ENCODE measurements around the gene SWI5.
"Not testable (repeated sequence)": the region's sequence is repeated elsewhere in the genome, so short reads cannot be mapped to it uniquely, and the experiment has no call there.

The SWI5 gene

GRCh38 chr9:128276008-128276573, at the start of gene SWI5:
TSS of gene SWI5 (plus strand) at chr9:128276276.
- DNase-seq = peak; percentile 75

GRCh38 chr9:128226412-128226801, 49.7 kb upstream of the SWI5 start:
- no peak for DNase-seq

- not testable (repeated sequence) for DNase-seq
These were observed 45.2 kb upstream of the SWI5 start for GRCh38 chr9:128230897-128231296.

- DNase-seq = no peak
These were observed 44.2 kb upstream of the SWI5 start for GRCh38 chr9:128231638-128232527.

GRCh38 chr9:128232528-128233428, 43.3 kb upstream of the SWI5 start:
- DNase-seq = no peak

- DNase-seq = no peak
These were observed 42.2 kb upstream of the SWI5 start for GRCh38 chr9:128233817-128234406.

GRCh38 chr9:128242124-128242523, 34.0 kb upstream of the SWI5 start:
- no peak for DNase-seq

- no peak for DNase-seq
These were observed 33.3 kb upstream of the SWI5 start for GRCh38 chr9:128242828-128243214.

GRCh38 chr9:128243215-128244018, 32.7 kb upstream of the SWI5 start:
- DNase-seq = no peak

GRCh38 chr9:128244091-128244836, 31.8 kb upstream of the SWI5 start:
- no peak for DNase-seq

- no peak for DNase-seq
These were observed 31.2 kb upstream of the SWI5 start for GRCh38 chr9:128244837-128245231.

- no peak for DNase-seq
These were observed 30.5 kb upstream of the SWI5 start for GRCh38 chr9:128245421-128246151.

GRCh38 chr9:128246471-128246870, 29.6 kb upstream of the SWI5 start:
- no peak for DNase-seq

- no peak for DNase-seq
These were observed 28.8 kb upstream of the SWI5 start for GRCh38 chr9:128247226-128247803.

- no peak for DNase-seq
These were observed 26.5 kb upstream of the SWI5 start for GRCh38 chr9:128249558-128249907.

GRCh38 chr9:128249908-128250838, 25.9 kb upstream of the SWI5 start:
- DNase-seq = no peak

- DNase-seq = no peak
These were observed 25.0 kb upstream of the SWI5 start for GRCh38 chr9:128250839-128251731.

- no peak for DNase-seq
These were observed 24.4 kb upstream of the SWI5 start for GRCh38 chr9:128251732-128252100.

Data from cortex of kidney (tissue), 1 donor.